H1 (cell line): ENCODE results near the gene LYPD6B. TPM values are rescaled to one million over a fixed set of nuclear protein-coding genes. Genes with fewer than 3 reads are reported as not detected.

Experiments
- ATF3 ChIP-seq: IDR thresholded peaks from 2 replicates; pipeline ENCODE4 v1.6.1; 2011; ENCODE audit warnings: low read depth, mild to moderate bottlenecking, low read length; ENCODE audit not compliant: insufficient read depth
- CREB1 ChIP-seq: IDR thresholded peaks from 2 replicates; pipeline ENCODE4 v1.6.1; 2012; ENCODE audit warnings: inconsistent platforms
- RAD21 ChIP-seq, 2 experiments: IDR thresholded peaks in 1 of 2; conservative IDR thresholded peaks in 1 of 2; 2 replicates each; pipeline ENCODE4 v1.6.1; 2011; ENCODE audit warnings: low read depth in 2 of 2, low read length in 2 of 2, improper control_type of control experiment in 1 of 2, inconsistent platforms in 1 of 2, mild to moderate bottlenecking in 1 of 2, moderate library complexity in 1 of 2
- SIN3A ChIP-seq, 2 experiments: IDR thresholded peaks in 1 of 2; conservative IDR thresholded peaks in 1 of 2; 2 replicates each; pipeline ENCODE4 v1.6.1; 2011 to 2012; ENCODE audit warnings: low read length in 2 of 2, improper control_type of control experiment in 1 of 2, low read depth in 1 of 2, mild to moderate bottlenecking in 1 of 2
- TAF1 ChIP-seq: IDR thresholded peaks from 2 replicates; pipeline ENCODE4 v1.6.1; 2011; ENCODE audit warnings: mild to moderate bottlenecking, low read depth, low read length
- polyA plus RNA-seq, 7 experiments: library from polyadenylated mRNA; depleted of rRNA in 3 of 7; stranded (reverse) in 5 of 7; unstranded in 2 of 7; fragments of >200 nt in 5 of 7; fragments of 200-250 nt in 2 of 7; gene quantifications; 1 replicate in 5 of 7; 2 replicates in 1 of 7; 4 replicates in 1 of 7; pipeline versions ENCODE4 v1.2.1 to v1.2.3, GENCODE V29; 2011 to 2013; ENCODE audit warnings: missing spikeins in 2 of 7, mixed read lengths in 2 of 7
- total RNA-seq: library from RNA; stranded (reverse); fragmentation: NEBNext Ultra II Directional; extraction: Animal tissue kit (Norgen Biotek cat#: 25700); gene quantifications from 2 replicates; pipeline ENCODE4 v1.2.1, GENCODE V29; 2021
- TF ChIP-seq, protein P1 (sequence below): IDR thresholded peaks from 2 replicates; pipeline ENCODE4 v1.6.1; 2012; ENCODE audit warnings: low read length, inconsistent platforms
- TF ChIP-seq, protein P2 (sequence below): IDR thresholded peaks from 2 replicates; pipeline ENCODE4 v1.6.1; 2012; ENCODE audit warnings: inconsistent platforms

Gene LYPD6B
- total and polyA plus RNA-seq, 2 of the 8 experiments (the other 6 are each of a cell fraction or from before 2014, with no cell fraction given): 2.2 to 3.5 TPM

- TF ChIP-seq, protein P1, sequence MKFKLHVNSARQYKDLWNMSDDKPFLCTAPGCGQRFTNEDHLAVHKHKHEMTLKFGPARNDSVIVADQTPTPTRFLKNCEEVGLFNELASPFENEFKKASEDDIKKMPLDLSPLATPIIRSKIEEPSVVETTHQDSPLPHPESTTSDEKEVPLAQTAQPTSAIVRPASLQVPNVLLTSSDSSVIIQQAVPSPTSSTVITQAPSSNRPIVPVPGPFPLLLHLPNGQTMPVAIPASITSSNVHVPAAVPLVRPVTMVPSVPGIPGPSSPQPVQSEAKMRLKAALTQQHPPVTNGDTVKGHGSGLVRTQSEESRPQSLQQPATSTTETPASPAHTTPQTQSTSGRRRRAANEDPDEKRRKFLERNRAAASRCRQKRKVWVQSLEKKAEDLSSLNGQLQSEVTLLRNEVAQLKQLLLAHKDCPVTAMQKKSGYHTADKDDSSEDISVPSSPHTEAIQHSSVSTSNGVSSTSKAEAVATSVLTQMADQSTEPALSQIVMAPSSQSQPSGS: no peak
- TF ChIP-seq, protein P2, sequence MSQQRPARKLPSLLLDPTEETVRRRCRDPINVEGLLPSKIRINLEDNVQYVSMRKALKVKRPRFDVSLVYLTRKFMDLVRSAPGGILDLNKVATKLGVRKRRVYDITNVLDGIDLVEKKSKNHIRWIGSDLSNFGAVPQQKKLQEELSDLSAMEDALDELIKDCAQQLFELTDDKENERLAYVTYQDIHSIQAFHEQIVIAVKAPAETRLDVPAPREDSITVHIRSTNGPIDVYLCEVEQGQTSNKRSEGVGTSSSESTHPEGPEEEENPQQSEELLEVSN: no peak
- TF ChIP-seq TAF1: no peak
- no peak for TF ChIP-seq SIN3A (conservative IDR thresholded peaks at IDR 0.05 in 1 of 2, IDR thresholded peaks at IDR 0.05 in 1 of 2; ENCODE audit: low read depth in 1 of 2, low read length in 2 of 2)
- TF ChIP-seq RAD21 (IDR thresholded peaks at IDR 0.05 in 1 of 2, conservative IDR thresholded peaks at IDR 0.05 in 1 of 2; ENCODE audit: low read depth in 2 of 2, low read length in 2 of 2): peak; percentile 48 to 68
- no peak for TF ChIP-seq ATF3
- TF ChIP-seq CREB1: no peak
Measured at GRCh38 chr2:149087751-149088150, 49.3 kb downstream of the LYPD6B start (continued).
